Cardiac septum (tissue), 1 donor: ENCODE results near the gene MAP3K5. TPM values are rescaled to one million over a fixed set of nuclear protein-coding genes. Genes with fewer than 3 reads are reported as not detected.

Experiments
- DNase-seq: peaks from one replicate; pipeline ENCODE4 v3.0.0-alpha.2; 2020; ENCODE audit warnings: low spot score
- intact Hi-C: fragments of 100-400 bp; cut with DNase I; formaldehyde crosslinking; loops from one replicate; pipeline ENCODE4 v1.14.0; 2022
- total RNA-seq: library from RNA; stranded (reverse); fragmentation: NEBNext Ultra II Directional; extraction: Animal tissue kit (Norgen Biotek cat#: 25700); gene quantifications from one replicate; pipeline ENCODE4 v1.2.1, GENCODE V29; 2021
- donor health status: DM: no; HTN: no; CAD: no.

The MAP3K5 gene
- total RNA-seq, 1 donor from 2014 or later: 17.6 TPM

GRCh38 chr6:136567688-136568087 is 224.6 kb downstream of the MAP3K5 start:
- intact Hi-C loops: no loop called here
- no peak for DNase-seq

- no peak for DNase-seq
- intact Hi-C loops: no loop called here
These were observed 225.4 kb downstream of the MAP3K5 start for GRCh38 chr6:136566851-136567250.

- intact Hi-C loops: no loop called here
- peak; percentile 83 for DNase-seq
These were observed 226.2 kb downstream of the MAP3K5 start for GRCh38 chr6:136566007-136566487.

DNA sequence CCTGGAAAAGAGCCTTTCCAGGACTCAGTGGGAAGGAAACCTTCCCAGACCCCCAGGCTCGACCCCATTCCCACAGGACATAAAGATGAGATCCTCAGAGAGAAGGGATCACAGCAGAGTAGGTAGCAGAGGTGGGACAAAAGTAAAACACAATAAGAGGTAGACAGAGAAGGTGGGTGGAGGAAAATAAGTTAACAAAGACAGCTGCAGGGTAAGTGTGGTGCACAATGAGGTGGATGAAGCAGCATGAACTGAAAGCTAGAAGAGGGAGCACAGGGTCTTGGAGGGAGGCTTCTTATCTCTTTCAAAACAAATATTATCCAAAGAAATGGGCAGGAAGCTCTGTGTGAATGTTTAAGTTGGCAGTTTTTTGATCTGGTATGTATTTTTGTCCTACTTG is 228.1 kb downstream of the MAP3K5 start:
- intact Hi-C loops: no loop called here
- DNase-seq: no peak

- no peak for DNase-seq
- intact Hi-C loops: no loop called here
These were observed 228.7 kb downstream of the MAP3K5 start for GRCh38 chr6:136563386-136564152.

- intact Hi-C loops: no loop called here
- DNase-seq: no peak
These were observed 230.1 kb downstream of the MAP3K5 start for GRCh38 chr6:136562211-136562610.

- DNase-seq: no peak
- intact Hi-C loops: no loop called here
These were observed 239.0 kb downstream of the MAP3K5 start for GRCh38 chr6:136553166-136553787.

DNA sequence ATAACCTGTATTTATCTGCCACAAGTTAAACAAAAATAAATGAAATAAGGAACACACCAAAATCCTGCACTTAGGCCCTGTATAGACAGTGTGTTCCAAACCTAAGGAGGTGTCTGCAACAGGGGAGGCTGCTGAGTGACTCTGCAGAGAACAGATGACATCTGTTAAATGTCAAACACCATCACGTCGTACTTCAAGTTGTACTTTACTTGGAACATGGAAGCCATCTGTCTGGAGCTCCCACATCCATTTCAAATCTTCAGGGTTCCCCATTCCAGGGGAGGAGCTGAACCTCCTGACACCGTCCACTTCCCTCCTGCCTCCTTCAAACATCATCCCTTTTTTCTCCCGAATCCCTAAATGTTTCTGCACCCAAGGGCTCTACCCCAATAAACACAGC is 240.2 kb downstream of the MAP3K5 start:
- intact Hi-C loops: no loop called here
- no peak for DNase-seq

DNA sequence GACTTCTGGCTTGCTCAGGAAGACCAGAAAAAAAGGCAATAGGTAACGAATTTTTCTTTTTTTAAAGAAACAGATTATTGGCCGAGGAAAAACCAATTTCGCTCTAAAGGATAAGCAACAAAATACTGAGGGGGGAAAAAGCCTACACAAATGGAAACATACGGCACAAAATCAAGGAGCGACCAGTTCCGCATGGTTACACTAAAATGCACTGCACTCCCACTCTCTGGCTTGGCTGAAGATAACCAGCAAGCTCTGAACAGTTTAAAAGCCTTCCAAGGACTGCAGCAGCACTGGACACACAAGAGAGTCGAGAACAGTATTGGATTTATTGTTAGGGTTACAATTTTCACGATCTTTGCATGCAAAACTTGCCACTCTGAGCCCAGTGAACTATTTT is 241.2 kb downstream of the MAP3K5 start:
- DNase-seq: no peak
- intact Hi-C loops: no loop called here

DNA sequence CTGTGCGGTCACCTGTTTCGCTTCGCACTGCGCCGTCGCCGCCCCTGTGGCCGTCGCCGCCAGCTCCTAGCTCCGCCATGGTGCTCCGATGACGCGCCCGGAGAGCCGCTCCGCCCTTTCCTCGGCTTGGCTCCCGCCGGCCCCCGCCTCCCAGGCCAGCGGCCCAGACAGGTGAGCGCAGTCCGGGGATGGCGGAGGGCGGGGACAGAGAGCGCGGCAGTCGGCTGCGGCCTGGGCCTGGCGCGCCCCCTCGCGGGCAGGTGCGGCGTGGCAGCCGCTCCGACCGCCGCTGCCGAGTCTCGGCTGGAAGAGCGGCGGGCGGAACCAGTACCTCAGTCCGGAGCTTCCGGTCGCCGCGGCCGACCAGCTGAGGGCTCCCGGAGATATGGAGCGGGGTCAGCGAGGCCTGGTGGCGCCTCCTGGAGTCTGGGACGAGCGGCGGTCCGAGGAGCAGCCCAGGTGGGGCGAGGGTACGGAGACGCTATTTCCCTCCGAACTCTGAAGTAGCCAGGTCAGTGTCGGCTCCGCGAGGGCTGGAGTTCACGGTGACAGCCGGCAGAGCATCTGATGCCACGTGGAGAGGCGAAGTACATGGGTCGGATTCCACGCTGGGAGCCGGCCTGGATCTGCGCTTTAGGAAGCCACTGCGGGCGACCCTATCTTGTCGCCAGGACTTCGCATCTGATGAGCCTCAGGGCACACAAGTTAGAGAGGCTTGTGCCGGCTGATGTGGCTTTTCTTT is 241.8 kb downstream of the MAP3K5 start, which contains the start of gene MAP7:
Gene MAP7, minus strand, starts transcription at position 93 of the 742 bp plus-strand sequence. Its CDS starts 14 bp downstream, at position 79.
- intact Hi-C loops: no loop called here

GRCh38 chr6:136550045-136550329 is 242.3 kb downstream of the MAP3K5 start:
- no peak for DNase-seq
- intact Hi-C loops: no loop called here

More for the DNA sequence above, 241.8 kb downstream of the MAP3K5 start, which contains the start of gene MAP7:
- DNase-seq: no peak

- intact Hi-C loops: no loop called here
- DNase-seq: no peak
These were observed 242.8 kb downstream of the MAP3K5 start for GRCh38 chr6:136549300-136550044.

DNA sequence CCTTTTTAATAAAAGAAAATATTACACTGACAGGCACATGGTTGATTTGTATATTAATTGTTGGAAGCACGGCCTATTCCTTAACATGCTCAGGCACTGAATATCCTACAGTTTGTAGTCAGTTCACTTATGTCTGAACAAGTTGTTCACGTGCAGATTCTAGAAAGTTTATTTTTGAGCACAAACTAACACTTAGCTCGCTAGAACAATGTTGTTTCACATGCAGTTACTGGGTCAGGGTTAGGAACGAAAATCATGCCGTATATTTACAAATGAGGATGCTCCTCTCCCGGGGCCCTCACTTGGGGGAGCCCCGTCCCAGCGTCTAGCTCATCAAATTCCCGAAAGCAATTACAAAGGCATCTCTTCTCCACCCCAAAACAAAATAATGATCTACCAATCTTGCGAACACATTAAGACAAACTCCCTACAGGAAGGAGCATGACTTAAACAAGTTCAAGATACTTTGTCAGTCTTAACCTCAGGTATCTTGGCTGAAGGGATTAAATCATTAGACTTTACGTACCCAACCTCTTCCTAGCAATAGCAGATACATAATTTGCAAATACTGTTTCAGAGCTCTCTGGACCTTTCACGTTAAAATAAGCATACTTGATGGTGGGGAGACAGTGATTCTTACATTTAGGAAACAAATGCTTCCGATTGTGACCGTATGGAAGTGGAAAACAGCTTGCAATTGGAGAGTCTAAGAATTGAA is 243.5 kb downstream of the MAP3K5 start:
- intact Hi-C loops: no loop called here
- DNase-seq: no peak

DNA sequence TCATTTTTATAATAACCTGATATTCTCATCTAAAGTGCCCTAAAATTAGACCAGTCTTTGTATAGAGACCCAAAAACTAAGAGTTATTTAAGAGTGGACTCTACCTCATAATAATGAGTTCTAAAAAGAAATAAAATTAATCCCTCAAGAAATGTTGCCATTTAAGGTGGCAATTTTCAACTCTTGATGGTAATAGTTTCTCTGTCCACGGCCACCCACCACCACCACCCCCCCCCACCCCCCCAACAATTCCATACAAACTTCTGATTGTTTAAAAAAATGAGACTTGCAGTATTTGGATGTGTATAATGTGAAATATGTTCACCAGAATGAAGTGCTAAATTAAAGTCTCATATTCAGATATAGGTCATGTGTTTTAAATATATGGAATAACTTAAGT is 244.4 kb downstream of the MAP3K5 start:
- intact Hi-C loops: no loop called here
- DNase-seq: no peak

DNA sequence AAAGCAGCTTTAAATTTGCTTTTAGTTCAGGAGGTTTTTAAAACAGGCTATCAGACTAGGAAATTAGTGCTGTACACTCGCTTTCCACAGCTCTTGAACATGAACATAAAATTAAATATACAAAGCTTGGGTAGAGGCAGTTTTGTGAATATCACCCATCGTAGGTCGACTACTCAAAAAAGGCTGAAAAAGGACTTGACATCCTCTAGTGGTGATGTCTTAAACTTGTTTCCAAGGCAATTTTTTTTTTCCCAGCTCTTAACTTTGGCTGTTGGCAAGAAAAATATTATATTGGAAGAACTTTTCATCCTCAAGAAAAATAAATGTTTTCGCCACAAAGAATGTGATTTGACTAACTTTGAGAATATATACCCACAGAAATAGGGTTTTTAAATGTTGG is 244.9 kb downstream of the MAP3K5 start:
- DNase-seq: no peak
- intact Hi-C loops: no loop called here

DNA sequence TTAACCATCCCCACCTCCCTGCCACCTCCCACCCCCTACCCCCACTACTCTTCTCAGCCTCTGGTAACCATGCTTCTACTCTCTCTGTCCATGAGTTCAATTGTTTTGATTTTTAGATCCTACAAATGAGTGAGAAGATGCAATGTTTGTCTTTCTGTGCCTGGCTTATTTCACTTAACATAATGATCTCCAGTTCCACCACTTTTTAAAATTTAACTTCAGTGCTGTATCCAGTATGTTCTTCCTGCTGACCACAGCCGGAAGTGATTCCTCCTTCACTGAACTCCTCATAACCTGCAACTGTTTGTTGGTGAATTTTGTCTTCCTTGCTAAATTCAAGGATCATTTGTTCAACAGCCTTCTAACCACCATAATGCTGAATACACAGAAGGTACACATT is 245.9 kb downstream of the MAP3K5 start:
- intact Hi-C loops: no loop called here

DNA sequence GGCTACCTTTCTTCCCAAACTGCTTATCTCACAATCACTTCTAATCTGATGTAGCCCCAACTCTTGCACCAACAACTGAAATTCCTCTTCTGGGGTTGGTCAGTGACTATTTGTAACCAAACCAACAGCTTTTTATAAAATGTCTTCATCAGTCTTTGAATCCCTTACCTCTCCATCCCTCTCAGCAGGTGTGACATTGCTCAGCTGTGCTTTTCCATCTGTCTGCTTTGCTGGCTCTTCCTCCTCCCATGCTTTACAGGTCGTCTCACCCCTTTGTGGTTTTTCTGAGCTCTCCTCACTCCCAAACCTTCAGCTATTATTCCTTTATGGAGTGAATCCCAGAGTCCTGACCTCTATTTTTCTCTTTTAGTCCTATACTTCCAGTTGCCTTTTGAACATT is 248.0 kb downstream of the MAP3K5 start:
- intact Hi-C loops: no loop called here
- no peak for DNase-seq

More for the DNA sequence above, 245.9 kb downstream of the MAP3K5 start:
- DNase-seq: no peak

- DNase-seq: no peak
- intact Hi-C loops: no loop called here
These were observed 250.9 kb downstream of the MAP3K5 start for GRCh38 chr6:136541395-136541794.

- DNase-seq: no peak
- intact Hi-C loops: no loop called here
These were observed 252.2 kb downstream of the MAP3K5 start for GRCh38 chr6:136539967-136540652.
